OCI-LY3 (cell line): ENCODE measurements around the gene CACNG1.

ENCODE experiments used
- H2AFZ ChIP-seq: fragments of 200-600, 300-600 bp; shearing (Covaris generic); 2 replicates; pipeline ENCODE4 v1.6.0; 2014; ENCODE audit warnings: antibody characterized with exemption, low read depth, low read length
- H3K27ac ChIP-seq: fragments of 200-600, 300-600 bp; sonication (generic); 2 replicates; pipeline ENCODE4 v1.5.1; 2014; ENCODE audit warnings: mild to moderate bottlenecking, low read length, moderate library complexity, mixed read lengths
- H3K27me3 ChIP-seq: fragments of 200-600, 300-600 bp; sonication (generic); 2 replicates; pipeline ENCODE4 v1.6.1; 2014; ENCODE audit warnings: low read depth, low read length, mixed read lengths
- H3K36me3 ChIP-seq: fragments of 200-600, 300-600 bp; sonication (generic); replicated peaks from 2 replicates; pipeline ENCODE3; 2014; ENCODE audit warnings: low read depth, low read length, mixed read lengths
- H3K4me1 ChIP-seq: fragments of 300-600, 200-600 bp; sonication (generic); 2 replicates; pipeline ENCODE4 v1.6.1; 2014; ENCODE audit warnings: low read length, mixed read lengths
- H3K4me2 ChIP-seq: fragments of 200-600, 300-600 bp; sonication (generic); 2 replicates; pipeline ENCODE4 v1.6.1; 2014; ENCODE audit warnings: low read length, mixed read lengths
- H3K4me3 ChIP-seq: fragments of 300-600, 200-600 bp; sonication (generic); 2 replicates; pipeline ENCODE4 v1.5.1; 2014; ENCODE audit warnings: antibody characterized with exemption, mild to moderate bottlenecking, low read length, moderate library complexity
- H3K79me2 ChIP-seq: fragments of 300-600, 200-600 bp; shearing (Covaris generic); 2 replicates; pipeline ENCODE4 v1.6.1; 2014; ENCODE audit warnings: mild to moderate bottlenecking, low read length, mixed read lengths
- H3K9ac ChIP-seq: fragments of 300-600, 200-600 bp; shearing (Covaris generic); 2 replicates; pipeline ENCODE4 v1.6.0; 2014; ENCODE audit warnings: mild to moderate bottlenecking, low read length, moderate library complexity
- H3K9me3 ChIP-seq: fragments of 200-600, 300-600 bp; shearing (Covaris generic); 2 replicates; pipeline ENCODE4 v1.6.1; 2014; ENCODE audit warnings: low read length, mixed read lengths; ENCODE audit not compliant: insufficient read depth
- H4K20me1 ChIP-seq: fragments of 200-600, 300-600 bp; sonication (generic); 2 replicates; pipeline ENCODE4 v1.6.1; 2016; ENCODE audit warnings: low read length, mixed read lengths; ENCODE audit not compliant: insufficient read depth
- CTCF ChIP-seq: fragments of 200-600, 300-600 bp; sonication (generic); IDR thresholded peaks from 2 replicates; pipeline ENCODE4 v1.5.1; 2014; ENCODE audit warnings: antibody characterized with exemption, low read length, low read depth
- EZH2phosphoT487 ChIP-seq: fragments of 200-600 bp; shearing (Covaris generic); IDR thresholded peaks from 2 replicates; pipeline ENCODE4 v1.6.1; 2018; ENCODE audit warnings: antibody characterized with exemption, mixed run types, low read depth

The CACNG1 gene

GRCh38 chr17:67105213-67105612 lies 60.9 kb downstream of the CACNG1 start:
- Histone ChIP-seq H2AFZ (no peak overlapping the region), H3K27ac (no peak overlapping the region), H3K36me3 (peaks cover 29% of the 10 kb centered on the region), H3K79me2 (peaks cover 4% of the 10 kb centered on the region; the same call in 1 of the 2 replicates), H4K20me1 (peaks cover 4% of the 10 kb centered on the region; the same call in 1 of the 2 replicates), H3K4me2 (no peak overlapping the region), H3K9ac (no peak overlapping the region), H3K4me1 (no peaks in the 10 kb centered on the region), H3K4me3 (no peak overlapping the region), H3K27me3 (no peaks in the 10 kb centered on the region), H3K9me3 (no peaks in the 10 kb centered on the region)
- TF ChIP-seq CTCF: no peak
- TF ChIP-seq EZH2phosphoT487: no peak
